Neural progenitor cell (in vitro differentiated cells): ENCODE data around the gene SPAG16.

ENCODE experiments used
- CTCF ChIP-seq: fragments of 200-600 bp; sonication (generic); IDR thresholded peaks from 2 replicates; pipeline ENCODE4 v1.5.1; 2017; ENCODE audit warnings: antibody characterized with exemption, mild to moderate bottlenecking
- EZH2 ChIP-seq: fragments of 200-600 bp; sonication (generic); IDR thresholded peaks from 2 replicates; pipeline ENCODE4 v1.6.1; 2017; ENCODE audit warnings: antibody characterized with exemption, mild to moderate bottlenecking, moderate library complexity
- EZH2phosphoT487 ChIP-seq: fragments of 200-600 bp; sonication (generic); IDR thresholded peaks from 2 replicates; pipeline ENCODE4 v1.6.1; 2017; ENCODE audit warnings: antibody characterized with exemption

GRCh38 chr2:214401580-214401979, 1117.3 kb downstream of the SPAG16 start:
- no peak for TF ChIP-seq CTCF
- no peak for TF ChIP-seq EZH2
- no peak for TF ChIP-seq EZH2phosphoT487
